OCI-LY3 (cell line): Measurements from ENCODE around the gene METTL24.

Experiments
- H2AFZ ChIP-seq: fragments of 200-600, 300-600 bp; shearing (Covaris generic); 2 replicates; pipeline ENCODE4 v1.6.0; 2014; ENCODE audit warnings: antibody characterized with exemption, low read depth, low read length
- H3K27ac ChIP-seq: fragments of 200-600, 300-600 bp; sonication (generic); 2 replicates; pipeline ENCODE4 v1.5.1; 2014; ENCODE audit warnings: mild to moderate bottlenecking, low read length, moderate library complexity, mixed read lengths
- H3K27me3 ChIP-seq: fragments of 200-600, 300-600 bp; sonication (generic); 2 replicates; pipeline ENCODE4 v1.6.1; 2014; ENCODE audit warnings: low read depth, low read length, mixed read lengths
- H3K36me3 ChIP-seq: fragments of 200-600, 300-600 bp; sonication (generic); replicated peaks from 2 replicates; pipeline ENCODE3; 2014; ENCODE audit warnings: low read depth, low read length, mixed read lengths
- H3K4me1 ChIP-seq: fragments of 300-600, 200-600 bp; sonication (generic); 2 replicates; pipeline ENCODE4 v1.6.1; 2014; ENCODE audit warnings: low read length, mixed read lengths
- H3K4me2 ChIP-seq: fragments of 200-600, 300-600 bp; sonication (generic); 2 replicates; pipeline ENCODE4 v1.6.1; 2014; ENCODE audit warnings: low read length, mixed read lengths
- H3K4me3 ChIP-seq: fragments of 300-600, 200-600 bp; sonication (generic); 2 replicates; pipeline ENCODE4 v1.5.1; 2014; ENCODE audit warnings: antibody characterized with exemption, mild to moderate bottlenecking, low read length, moderate library complexity
- H3K79me2 ChIP-seq: fragments of 300-600, 200-600 bp; shearing (Covaris generic); 2 replicates; pipeline ENCODE4 v1.6.1; 2014; ENCODE audit warnings: mild to moderate bottlenecking, low read length, mixed read lengths
- H3K9ac ChIP-seq: fragments of 300-600, 200-600 bp; shearing (Covaris generic); 2 replicates; pipeline ENCODE4 v1.6.0; 2014; ENCODE audit warnings: mild to moderate bottlenecking, low read length, moderate library complexity
- H3K9me3 ChIP-seq: fragments of 200-600, 300-600 bp; shearing (Covaris generic); 2 replicates; pipeline ENCODE4 v1.6.1; 2014; ENCODE audit warnings: low read length, mixed read lengths; ENCODE audit not compliant: insufficient read depth
- H4K20me1 ChIP-seq: fragments of 200-600, 300-600 bp; sonication (generic); 2 replicates; pipeline ENCODE4 v1.6.1; 2016; ENCODE audit warnings: low read length, mixed read lengths; ENCODE audit not compliant: insufficient read depth
- CTCF ChIP-seq: fragments of 200-600, 300-600 bp; sonication (generic); IDR thresholded peaks from 2 replicates; pipeline ENCODE4 v1.5.1; 2014; ENCODE audit warnings: antibody characterized with exemption, low read length, low read depth
- EZH2phosphoT487 ChIP-seq: fragments of 200-600 bp; shearing (Covaris generic); IDR thresholded peaks from 2 replicates; pipeline ENCODE4 v1.6.1; 2018; ENCODE audit warnings: antibody characterized with exemption, mixed run types, low read depth

The METTL24 gene

GRCh38 chr6:110298916-110299315 is 59.2 kb downstream of the METTL24 start:
- H3K79me2 ChIP-seq = no peaks in the 10 kb centered on the region
- H3K4me3 ChIP-seq = no peak overlapping the region
- no peaks in the 10 kb centered on the region for H4K20me1 ChIP-seq
- no peak overlapping the region for H3K9ac ChIP-seq
- H3K4me2 ChIP-seq = no peak overlapping the region
- H3K4me1 ChIP-seq = no peaks in the 10 kb centered on the region
- no peaks in the 10 kb centered on the region for H3K9me3 ChIP-seq
- H3K27ac ChIP-seq = no peak overlapping the region
- peaks cover 14% of the 10 kb centered on the region for H3K27me3 ChIP-seq
- no peaks in the 10 kb centered on the region for H3K36me3 ChIP-seq
- no peak overlapping the region for H2AFZ ChIP-seq
- no peak for TF ChIP-seq EZH2phosphoT487
- TF ChIP-seq CTCF = no peak

- H3K79me2 ChIP-seq = no peaks in the 10 kb centered on the region
- no peaks in the 10 kb centered on the region for H4K20me1 ChIP-seq
- H3K4me2 ChIP-seq = no peak overlapping the region
- peaks cover 14% of the 10 kb centered on the region for H3K27me3 ChIP-seq
- no peak overlapping the region for H3K4me3 ChIP-seq
- H3K36me3 ChIP-seq = no peaks in the 10 kb centered on the region
- no peak overlapping the region for H3K27ac ChIP-seq
- no peaks in the 10 kb centered on the region for H3K4me1 ChIP-seq
- H3K9ac ChIP-seq = no peak overlapping the region
- H3K9me3 ChIP-seq = no peaks in the 10 kb centered on the region
- no peak for TF ChIP-seq EZH2phosphoT487
- TF ChIP-seq CTCF = no peak
- H2AFZ ChIP-seq = no peak overlapping the region
These were observed 59.7 kb downstream of the METTL24 start for GRCh38 chr6:110298411-110298810.

- no peaks in the 10 kb centered on the region for H3K79me2 ChIP-seq
These were observed 61.7 kb downstream of the METTL24 start for GRCh38 chr6:110296241-110297025.

More at GRCh38 chr6:110296241-110297025, 61.7 kb downstream of the METTL24 start:
- no peak for TF ChIP-seq CTCF
- TF ChIP-seq EZH2phosphoT487 = no peak
- Histone ChIP-seq H3K4me3 (no peak overlapping the region), H4K20me1 (no peaks in the 10 kb centered on the region), H3K9ac (no peak overlapping the region), H3K9me3 (no peaks in the 10 kb centered on the region), H3K4me1 (no peaks in the 10 kb centered on the region), H2AFZ (no peak overlapping the region), H3K27me3 (peaks cover 14% of the 10 kb centered on the region), H3K36me3 (no peaks in the 10 kb centered on the region), H3K27ac (no peak overlapping the region), H3K4me2 (no peak overlapping the region)
